HL-60 (cell line): ENCODE data around the gene ALDH7A1.

ENCODE experiments used
- DNase-seq, 2 experiments: peaks; one replicate each; pipeline ENCODE4 v3.0.0-alpha.2; 2010 to 2020; ENCODE audit warnings: low read depth in 1 of 2, low spot score in 1 of 2
- H3K27ac ChIP-seq: fragments of 250-450 bp; sonication (Bioruptor Pico); replicated peaks from 2 replicates; pipeline ENCODE4 v1.5.1; 2020; ENCODE audit warnings: mild to moderate bottlenecking, moderate library complexity
- H3K27me3 ChIP-seq: fragments of 250-450 bp; sonication (Bioruptor Pico); 2 replicates; pipeline ENCODE4 v1.5.1; 2021; ENCODE audit warnings: mild to moderate bottlenecking, moderate library complexity; ENCODE audit not compliant: insufficient read depth, poor library complexity, severe bottlenecking
- H3K4me3 ChIP-seq: replicated peaks from 2 replicates; pipeline ENCODE4 v1.5.1; 2011; ENCODE audit warnings: mild to moderate bottlenecking, control low read depth, low read length; ENCODE audit not compliant: insufficient read depth
- CTCF ChIP-seq: IDR thresholded peaks from one replicate; pipeline ENCODE4 v1.5.1; 2011; ENCODE audit warnings: low read length, control low read depth, inconsistent platforms; ENCODE audit not compliant: insufficient read depth
- GABPA ChIP-seq: IDR thresholded peaks from 2 replicates; pipeline ENCODE4 v1.6.1; 2012; ENCODE audit warnings: low read depth
- POLR2AphosphoS5 ChIP-seq: IDR thresholded peaks from 2 replicates; pipeline ENCODE4 v1.6.1; 2012; ENCODE audit warnings: low read depth
- SPI1 ChIP-seq: IDR thresholded peaks from 2 replicates; pipeline ENCODE4 v1.6.1; 2012; ENCODE audit warnings: low read depth, mild to moderate bottlenecking, borderline replicate concordance
- TF ChIP-seq, protein P1 (sequence below): IDR thresholded peaks from 2 replicates; pipeline ENCODE4 v1.6.1; 2012; ENCODE audit warnings: low read depth; ENCODE audit not compliant: insufficient replicate concordance

The ALDH7A1 gene

GRCh38 chr5:126631920-126632319 lies 36.9 kb upstream of the ALDH7A1 start:
- H3K27ac ChIP-seq, result no peak overlapping the region
- DNase-seq, result no peak

DNA sequence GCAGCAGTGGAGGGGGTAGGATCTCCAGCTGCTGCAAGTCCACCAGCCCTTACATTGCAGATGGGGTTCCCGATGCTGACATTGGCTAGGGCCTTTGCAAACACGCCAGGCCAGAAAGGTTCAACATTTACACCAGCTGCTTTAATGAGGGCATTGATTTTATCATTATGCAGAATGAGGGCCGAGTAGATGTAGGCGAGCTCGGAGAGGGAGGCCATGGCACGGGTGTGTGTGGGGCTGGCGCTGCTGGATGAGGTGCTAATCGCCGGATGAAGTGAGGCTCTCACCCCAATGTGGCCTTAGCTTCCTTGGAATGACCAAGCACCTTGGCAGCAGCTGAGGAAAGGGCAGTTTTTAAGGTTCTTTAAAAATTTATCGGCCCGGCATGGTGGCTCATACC lies 33.1 kb upstream of the ALDH7A1 start:
- H3K4me3 ChIP-seq, result no peak overlapping the region
- no peak for DNase-seq
- TF ChIP-seq GABPA (no peak), SPI1 (no peak), POLR2AphosphoS5 (no peak), CTCF (no peak)
- TF ChIP-seq, protein P1, sequence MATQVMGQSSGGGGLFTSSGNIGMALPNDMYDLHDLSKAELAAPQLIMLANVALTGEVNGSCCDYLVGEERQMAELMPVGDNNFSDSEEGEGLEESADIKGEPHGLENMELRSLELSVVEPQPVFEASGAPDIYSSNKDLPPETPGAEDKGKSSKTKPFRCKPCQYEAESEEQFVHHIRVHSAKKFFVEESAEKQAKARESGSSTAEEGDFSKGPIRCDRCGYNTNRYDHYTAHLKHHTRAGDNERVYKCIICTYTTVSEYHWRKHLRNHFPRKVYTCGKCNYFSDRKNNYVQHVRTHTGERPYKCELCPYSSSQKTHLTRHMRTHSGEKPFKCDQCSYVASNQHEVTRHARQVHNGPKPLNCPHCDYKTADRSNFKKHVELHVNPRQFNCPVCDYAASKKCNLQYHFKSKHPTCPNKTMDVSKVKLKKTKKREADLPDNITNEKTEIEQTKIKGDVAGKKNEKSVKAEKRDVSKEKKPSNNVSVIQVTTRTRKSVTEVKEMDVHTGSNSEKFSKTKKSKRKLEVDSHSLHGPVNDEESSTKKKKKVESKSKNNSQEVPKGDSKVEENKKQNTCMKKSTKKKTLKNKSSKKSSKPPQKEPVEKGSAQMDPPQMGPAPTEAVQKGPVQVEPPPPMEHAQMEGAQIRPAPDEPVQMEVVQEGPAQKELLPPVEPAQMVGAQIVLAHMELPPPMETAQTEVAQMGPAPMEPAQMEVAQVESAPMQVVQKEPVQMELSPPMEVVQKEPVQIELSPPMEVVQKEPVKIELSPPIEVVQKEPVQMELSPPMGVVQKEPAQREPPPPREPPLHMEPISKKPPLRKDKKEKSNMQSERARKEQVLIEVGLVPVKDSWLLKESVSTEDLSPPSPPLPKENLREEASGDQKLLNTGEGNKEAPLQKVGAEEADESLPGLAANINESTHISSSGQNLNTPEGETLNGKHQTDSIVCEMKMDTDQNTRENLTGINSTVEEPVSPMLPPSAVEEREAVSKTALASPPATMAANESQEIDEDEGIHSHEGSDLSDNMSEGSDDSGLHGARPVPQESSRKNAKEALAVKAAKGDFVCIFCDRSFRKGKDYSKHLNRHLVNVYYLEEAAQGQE, result no peak
- H3K27ac ChIP-seq, result no peak overlapping the region
- no peaks in the 10 kb centered on the region for H3K27me3 ChIP-seq

More at GRCh38 chr5:126631920-126632319, 36.9 kb upstream of the ALDH7A1 start:
- TF ChIP-seq, protein P1, result no peak
- TF ChIP-seq GABPA (no peak), CTCF (no peak), POLR2AphosphoS5 (no peak), SPI1 (no peak)
- Histone ChIP-seq H3K27me3 (no peaks in the 10 kb centered on the region), H3K4me3 (no peak overlapping the region)

- H3K27me3 ChIP-seq, result no peaks in the 10 kb centered on the region
- no peak overlapping the region for H3K4me3 ChIP-seq
- DNase-seq, result no peak
- no peak overlapping the region for H3K27ac ChIP-seq
- TF ChIP-seq SPI1, result no peak
- no peak for TF ChIP-seq POLR2AphosphoS5
- TF ChIP-seq, protein P1, result no peak
- TF ChIP-seq CTCF, result no peak
- TF ChIP-seq GABPA, result no peak
Measured at GRCh38 chr5:126624534-126624933, 29.5 kb upstream of the ALDH7A1 start.
